Adipocyte (in vitro differentiated cells): ENCODE results near the gene OAF.
A peak's percentile ranks its signal among the peaks of the same experiment; 100 is the strongest.

Experiments
- DNase-seq: peaks from one replicate; pipeline ENCODE4 v3.0.0-alpha.2; 2015; ENCODE audit warnings: low read depth
- H3K27me3 ChIP-seq: replicated peaks from 2 replicates; pipeline ENCODE4 v1.7.0; 2013; ENCODE audit warnings: mild to moderate bottlenecking, low read length, moderate library complexity; ENCODE audit not compliant: control insufficient read depth, insufficient read depth
- H3K36me3 ChIP-seq: 2 replicates; pipeline ENCODE4 v1.7.0; 2013; ENCODE audit warnings: low read length, mild to moderate bottlenecking, moderate library complexity; ENCODE audit not compliant: control insufficient read depth, insufficient read depth, severe bottlenecking
- H3K4me1 ChIP-seq: 2 replicates; pipeline ENCODE4 v1.7.0; 2013; ENCODE audit warnings: mild to moderate bottlenecking, low read length, moderate library complexity; ENCODE audit not compliant: control insufficient read depth, insufficient read depth
- H3K4me3 ChIP-seq: 2 replicates; pipeline ENCODE4 v1.7.0; 2013; ENCODE audit warnings: mild to moderate bottlenecking, low read length, moderate library complexity
- H3K9ac ChIP-seq: 2 replicates; pipeline ENCODE4 v1.7.0; 2013; ENCODE audit warnings: mild to moderate bottlenecking, low read length, moderate library complexity
- H3K9me3 ChIP-seq: 2 replicates; pipeline ENCODE4 v1.7.0; 2013; ENCODE audit warnings: mild to moderate bottlenecking, low read length, moderate library complexity; ENCODE audit not compliant: control insufficient read depth

Gene OAF

GRCh38 chr11:120208001-120208441 is 2.8 kb upstream of the OAF start:
- H3K4me3 ChIP-seq = no peak overlapping the region
- no peaks in the 10 kb centered on the region for H3K9me3 ChIP-seq
- H3K27me3 ChIP-seq = no peaks in the 10 kb centered on the region
- H3K9ac ChIP-seq = no peak overlapping the region
- H3K36me3 ChIP-seq = no peaks in the 10 kb centered on the region
- DNase-seq = no peak
- H3K4me1 ChIP-seq = peaks cover 44% of the 10 kb centered on the region

- Histone ChIP-seq H3K4me1 (peaks cover 51% of the 10 kb centered on the region), H3K9me3 (no peaks in the 10 kb centered on the region), H3K9ac (no peak overlapping the region), H3K36me3 (no peaks in the 10 kb centered on the region), H3K27me3 (no peaks in the 10 kb centered on the region), H3K4me3 (no peak overlapping the region)
- DNase-seq = peak; percentile 52
Observed at GRCh38 chr11:120208777-120209176, 2.1 kb upstream of the OAF start.

DNA sequence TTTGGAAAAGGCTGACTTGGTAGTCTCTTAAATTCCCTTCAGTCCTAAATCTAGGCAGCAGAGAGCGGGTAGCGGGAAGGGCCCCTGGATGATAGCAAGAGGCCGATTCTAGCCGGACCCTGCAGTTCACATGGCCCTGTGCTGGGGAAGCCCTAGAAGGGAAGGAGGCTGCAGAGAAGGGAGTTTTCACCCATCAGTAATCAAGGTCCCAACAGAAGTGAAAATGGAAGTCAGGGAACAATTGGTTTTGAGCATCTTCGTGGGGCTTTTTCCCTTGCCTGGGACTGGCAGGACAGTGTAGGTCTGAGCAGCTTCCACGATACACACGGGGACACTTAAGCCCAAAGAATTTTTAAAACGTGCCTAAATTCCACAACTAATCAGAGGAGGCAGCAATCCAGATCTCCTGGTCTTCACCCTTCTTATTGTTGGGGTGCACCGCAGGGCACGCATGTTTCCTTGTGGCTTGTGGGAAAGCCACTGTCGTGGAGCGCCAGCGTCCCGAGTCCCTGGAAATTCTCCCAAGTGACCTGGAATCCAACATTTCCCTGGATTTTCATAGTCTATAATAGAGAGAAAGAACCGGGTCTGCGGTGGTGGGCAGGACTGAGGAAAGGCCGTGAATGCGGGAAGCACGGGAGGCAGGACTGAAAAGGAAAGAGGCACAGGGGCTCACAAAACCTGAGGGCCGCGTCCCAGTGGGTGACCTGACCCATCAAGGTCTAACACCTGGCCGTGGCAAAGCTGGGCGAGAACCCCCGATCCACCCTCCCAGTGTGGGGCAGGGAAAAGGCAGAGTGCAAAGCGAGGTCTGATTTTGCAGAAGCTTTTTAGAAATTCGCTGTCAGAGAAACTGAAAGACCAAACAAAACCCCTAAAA is 846 bp upstream of the OAF start:
- H3K9me3 ChIP-seq = no peaks in the 10 kb centered on the region
- DNase-seq = peak; percentile 55
- H3K9ac ChIP-seq = peak overlapping the region; percentile 98
- H3K36me3 ChIP-seq = peaks cover 9% of the 10 kb centered on the region
- peak overlapping the region; percentile 96 for H3K4me3 ChIP-seq
- no peaks in the 10 kb centered on the region for H3K27me3 ChIP-seq
- peaks cover 61% of the 10 kb centered on the region for H3K4me1 ChIP-seq

GRCh38 chr11:120211522-120212258 is 858 bp downstream of the OAF start:
- peak overlapping the region; percentile 98 for H3K9ac ChIP-seq
- H3K9me3 ChIP-seq = no peaks in the 10 kb centered on the region
- no peaks in the 10 kb centered on the region for H3K27me3 ChIP-seq
- H3K4me3 ChIP-seq = peak overlapping the region; percentile 96
- H3K4me1 ChIP-seq = peaks cover 68% of the 10 kb centered on the region
- DNase-seq = peak; percentile 51
- H3K36me3 ChIP-seq = peaks cover 12% of the 10 kb centered on the region

DNA sequence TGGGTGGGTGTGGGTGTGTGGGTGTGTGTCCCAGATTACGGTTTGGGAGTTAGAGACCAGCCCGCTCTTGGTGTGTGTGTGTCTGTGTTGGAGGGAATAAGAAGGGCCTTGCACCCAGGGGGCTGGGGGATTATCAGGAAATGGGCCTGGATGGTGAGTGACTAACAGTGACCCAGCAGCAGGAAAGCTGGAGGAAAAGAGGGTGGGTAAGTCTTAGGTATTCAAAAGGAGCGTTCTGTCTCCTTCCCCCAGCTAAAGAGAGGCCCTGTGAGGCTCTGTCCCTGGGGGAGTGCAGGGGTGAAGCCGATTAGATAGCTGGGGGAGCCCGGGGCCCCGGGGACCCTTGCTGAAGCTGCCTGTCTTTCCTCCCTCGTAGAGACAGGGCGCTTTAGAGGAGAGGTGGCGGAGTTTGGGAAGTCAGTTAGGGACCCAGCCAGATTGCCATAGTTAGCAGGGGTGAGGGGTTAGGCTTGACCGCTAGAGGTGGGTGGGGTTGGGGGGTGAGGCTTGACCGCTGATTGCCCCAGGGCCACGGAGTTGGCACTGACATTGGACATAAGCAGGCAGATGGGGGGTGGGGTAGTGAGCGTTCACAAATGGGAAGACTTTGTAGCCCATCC is 1.5 kb downstream of the OAF start:
- Histone ChIP-seq H3K9me3 (no peaks in the 10 kb centered on the region), H3K4me3 (peak overlapping the region; percentile 96), H3K9ac (peak overlapping the region; percentile 98), H3K36me3 (peaks cover 12% of the 10 kb centered on the region), H3K27me3 (no peaks in the 10 kb centered on the region), H3K4me1 (peaks cover 74% of the 10 kb centered on the region)
- DNase-seq = no peak

- Histone ChIP-seq H3K36me3 (peaks cover 12% of the 10 kb centered on the region), H3K27me3 (no peaks in the 10 kb centered on the region), H3K4me1 (peaks cover 75% of the 10 kb centered on the region), H3K9me3 (no peaks in the 10 kb centered on the region), H3K4me3 (peak overlapping the region; percentile 96), H3K9ac (peak overlapping the region; percentile 98)
- no peak for DNase-seq
Observed at GRCh38 chr11:120212926-120213325, 2.1 kb downstream of the OAF start.

DNA sequence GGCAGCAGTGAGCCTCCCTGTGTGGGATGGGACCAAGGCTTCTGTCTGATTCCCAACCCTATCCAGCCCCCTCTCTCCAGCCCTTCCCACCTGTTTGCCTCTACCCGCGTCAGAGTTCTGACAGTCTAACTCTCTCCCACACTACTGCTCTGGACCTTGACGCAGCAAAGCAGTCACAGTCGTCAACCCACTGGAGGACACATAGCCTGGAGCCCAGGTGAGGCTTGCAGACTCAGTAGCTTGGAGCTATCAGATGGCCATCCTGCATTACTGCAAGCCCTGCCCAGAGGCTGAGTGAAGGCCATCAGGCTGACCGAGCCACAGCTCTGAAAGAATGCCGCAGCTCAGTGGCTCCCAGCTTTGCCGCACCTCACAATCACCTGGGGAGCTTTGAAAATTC is 3.7 kb downstream of the OAF start:
- Histone ChIP-seq H3K9ac (peak overlapping the region; percentile 98), H3K9me3 (no peaks in the 10 kb centered on the region), H3K36me3 (peaks cover 12% of the 10 kb centered on the region), H3K27me3 (no peaks in the 10 kb centered on the region), H3K4me3 (peak overlapping the region; percentile 3), H3K4me1 (peaks cover 76% of the 10 kb centered on the region)
- DNase-seq = no peak

DNA sequence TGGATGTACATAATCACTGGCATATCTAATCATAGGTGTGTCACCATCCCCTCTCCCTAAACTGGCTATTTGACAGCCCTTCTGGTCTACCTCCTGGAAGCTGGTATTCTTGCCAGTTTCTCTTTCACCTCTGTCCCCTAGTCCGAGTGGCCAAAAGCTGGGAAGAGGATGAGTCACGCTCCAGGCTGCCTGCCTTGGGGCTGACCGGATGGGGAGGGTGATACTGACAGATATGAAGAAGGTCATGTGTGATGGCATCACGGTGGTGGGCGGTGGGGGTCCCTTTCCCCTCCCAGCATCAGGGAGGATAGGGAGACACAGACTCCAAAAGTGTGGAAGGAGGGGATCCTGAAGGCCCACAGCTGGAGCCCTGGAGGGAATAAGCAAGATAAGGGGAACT is 4.8 kb downstream of the OAF start:
- peaks cover 12% of the 10 kb centered on the region for H3K36me3 ChIP-seq
- H3K4me3 ChIP-seq = peak overlapping the region; percentile 38
- no peaks in the 10 kb centered on the region for H3K9me3 ChIP-seq
- peak overlapping the region; percentile 28 for H3K9ac ChIP-seq
- H3K27me3 ChIP-seq = no peaks in the 10 kb centered on the region
- peaks cover 79% of the 10 kb centered on the region for H3K4me1 ChIP-seq
- peak; percentile 66 for DNase-seq

- Histone ChIP-seq H3K27me3 (no peaks in the 10 kb centered on the region), H3K4me1 (peaks cover 88% of the 10 kb centered on the region), H3K36me3 (peaks cover 12% of the 10 kb centered on the region), H3K9ac (peak overlapping the region; percentile 28), H3K9me3 (no peaks in the 10 kb centered on the region), H3K4me3 (peak overlapping the region; percentile 38)
- DNase-seq = no peak
Observed at GRCh38 chr11:120216426-120217102, 5.7 kb downstream of the OAF start.

DNA sequence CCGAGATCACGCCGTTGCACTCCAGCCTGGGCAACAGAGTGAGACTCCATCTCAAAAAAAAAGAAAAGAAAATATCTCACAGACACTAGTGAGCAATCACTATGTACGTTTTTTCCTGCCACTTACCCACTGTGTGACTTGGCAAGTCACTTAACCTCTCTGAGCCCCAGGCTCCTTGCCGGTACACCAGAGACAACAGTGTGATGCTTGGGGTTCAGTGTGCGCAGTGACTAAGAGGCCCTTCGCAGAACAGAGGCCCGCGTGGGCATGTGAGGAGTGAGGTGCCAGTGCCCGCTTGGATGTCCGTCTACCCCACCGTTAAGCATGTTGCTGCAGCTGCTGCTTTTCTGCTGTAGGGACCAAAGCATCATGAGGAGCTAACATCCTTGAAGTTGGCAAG is 6.7 kb downstream of the OAF start:
- H3K36me3 ChIP-seq = peaks cover 12% of the 10 kb centered on the region
- H3K4me3 ChIP-seq = no peak overlapping the region
- no peaks in the 10 kb centered on the region for H3K9me3 ChIP-seq
- peaks cover 94% of the 10 kb centered on the region for H3K4me1 ChIP-seq
- no peak for DNase-seq
- H3K27me3 ChIP-seq = no peaks in the 10 kb centered on the region
- peak overlapping the region; percentile 8 for H3K9ac ChIP-seq
